Measurements from ENCODE around the gene C5orf15. TPM values are rescaled to one million over a fixed set of nuclear protein-coding genes. Genes with fewer than 3 reads are reported as not detected.

Gene C5orf15
- total and polyA plus RNA-seq, 8 donors: 2.9 to 77.8 (median 22.3) TPM

- 84 to 90% (median 88%) methylated on average over 5 of the region's 5 CpGs for WGBS, 5 donors
- intact Hi-C loops (cut with DNase I; ENCODE audit: low total_unique reads): loop anchor here (10.0 kb wide), 1 partner anchor 511 kb away; no protein-coding TSS in a partner anchor
- Histone ChIP-seq H3K36me3 (no peaks in the 10 kb centered on the region), H3K9me3 (no peaks in the 10 kb centered on the region), H3K27me3 (no peaks in the 10 kb centered on the region), H3K27ac (no peak overlapping the region), H3K4me1 (peaks cover 4 to 24% (median 14%) of the 10 kb centered on the region in 4 donors), H3K4me3 (no peak overlapping the region)
- no peak for TF ChIP-seq POLR2A (IDR thresholded peaks at IDR 0.05)
- no peak for TF ChIP-seq EP300 (IDR thresholded peaks at IDR 0.05)
- TF ChIP-seq, protein P1, sequence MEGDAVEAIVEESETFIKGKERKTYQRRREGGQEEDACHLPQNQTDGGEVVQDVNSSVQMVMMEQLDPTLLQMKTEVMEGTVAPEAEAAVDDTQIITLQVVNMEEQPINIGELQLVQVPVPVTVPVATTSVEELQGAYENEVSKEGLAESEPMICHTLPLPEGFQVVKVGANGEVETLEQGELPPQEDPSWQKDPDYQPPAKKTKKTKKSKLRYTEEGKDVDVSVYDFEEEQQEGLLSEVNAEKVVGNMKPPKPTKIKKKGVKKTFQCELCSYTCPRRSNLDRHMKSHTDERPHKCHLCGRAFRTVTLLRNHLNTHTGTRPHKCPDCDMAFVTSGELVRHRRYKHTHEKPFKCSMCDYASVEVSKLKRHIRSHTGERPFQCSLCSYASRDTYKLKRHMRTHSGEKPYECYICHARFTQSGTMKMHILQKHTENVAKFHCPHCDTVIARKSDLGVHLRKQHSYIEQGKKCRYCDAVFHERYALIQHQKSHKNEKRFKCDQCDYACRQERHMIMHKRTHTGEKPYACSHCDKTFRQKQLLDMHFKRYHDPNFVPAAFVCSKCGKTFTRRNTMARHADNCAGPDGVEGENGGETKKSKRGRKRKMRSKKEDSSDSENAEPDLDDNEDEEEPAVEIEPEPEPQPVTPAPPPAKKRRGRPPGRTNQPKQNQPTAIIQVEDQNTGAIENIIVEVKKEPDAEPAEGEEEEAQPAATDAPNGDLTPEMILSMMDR (IDR thresholded peaks at IDR 0.05): no peak
- no peak for TF ChIP-seq POLR2AphosphoS5 (IDR thresholded peaks at IDR 0.05)
- no peak for DNase-seq
Measured at GRCh38 chr5:133935667-133935940, 32.8 kb downstream of the C5orf15 start.

- 83 to 96% (median 90%) methylated on average over 5 of the region's 5 CpGs for WGBS, 5 donors
- intact Hi-C loops (cut with DNase I; ENCODE audit: low total_unique reads): loop anchor here (10.0 kb wide), 1 partner anchor 510 kb away; no protein-coding TSS in a partner anchor
- TF ChIP-seq, protein P1 (IDR thresholded peaks at IDR 0.05): no peak
- H3K4me3 ChIP-seq: no peak overlapping the region
- H3K27me3 ChIP-seq: no peaks in the 10 kb centered on the region
- DNase-seq: no peak
- no peak overlapping the region for H3K27ac ChIP-seq
- H3K36me3 ChIP-seq: no peaks in the 10 kb centered on the region
- peaks cover 4 to 29% (median 14%) of the 10 kb centered on the region in 4 donors for H3K4me1 ChIP-seq
- no peaks in the 10 kb centered on the region for H3K9me3 ChIP-seq
Measured at GRCh38 chr5:133934822-133935666, 33.4 kb downstream of the C5orf15 start.

GRCh38 chr5:133934311-133934710, 34.1 kb downstream of the C5orf15 start:
- H3K4me3 ChIP-seq: no peak overlapping the region
- H3K4me1 ChIP-seq: peaks cover 3 to 34% (median 14%) of the 10 kb centered on the region in 4 donors
- H3K27ac ChIP-seq: no peak overlapping the region
- no peaks in the 10 kb centered on the region for H3K9me3 ChIP-seq
- DNase-seq: no peak
- no peaks in the 10 kb centered on the region for H3K36me3 ChIP-seq
- no peaks in the 10 kb centered on the region for H3K27me3 ChIP-seq
- intact Hi-C loops (cut with DNase I; ENCODE audit: low total_unique reads): loop anchor here (10.0 kb wide), 1 partner anchor 510 kb away; no protein-coding TSS in a partner anchor
- WGBS, 5 donors: 61 to 75% (median 71%) methylated on average over 4 to 5 of the region's 5 CpGs
- no peak for TF ChIP-seq POLR2A (IDR thresholded peaks at IDR 0.05)
- TF ChIP-seq POLR2AphosphoS5 (IDR thresholded peaks at IDR 0.05): no peak
- TF ChIP-seq, protein P1 (IDR thresholded peaks at IDR 0.05): no peak
- TF ChIP-seq EP300 (IDR thresholded peaks at IDR 0.05): no peak

DNA sequence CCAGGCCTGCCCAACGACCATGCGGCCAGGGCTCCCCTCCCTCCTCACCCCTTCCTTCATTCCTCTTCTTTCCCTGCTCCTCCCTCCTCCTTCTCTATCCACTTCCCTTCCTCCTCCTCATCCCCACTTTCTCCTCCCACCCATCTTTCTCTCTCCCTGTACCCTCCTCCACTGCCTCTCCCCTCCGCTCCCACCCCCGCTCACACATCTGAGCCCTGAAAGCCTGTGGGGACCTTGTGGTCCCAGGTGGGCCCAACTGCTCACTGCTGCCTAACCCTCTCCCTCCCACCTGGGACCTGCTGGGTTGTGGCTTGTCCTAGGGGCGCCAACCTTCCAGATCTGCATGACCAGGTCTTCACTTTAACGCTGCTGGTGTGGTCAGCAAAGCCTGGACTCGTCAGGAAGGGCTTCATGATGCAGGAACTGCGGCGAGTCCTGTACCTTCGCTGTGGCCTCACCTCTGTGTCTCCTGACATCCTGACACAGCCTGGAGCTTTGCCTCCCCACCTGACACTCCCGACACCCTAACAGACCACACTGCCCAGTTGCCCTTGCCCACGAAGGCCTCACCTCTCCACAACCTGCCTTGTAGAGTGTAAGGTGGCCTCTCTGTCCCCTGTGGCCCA, 34.6 kb downstream of the C5orf15 start:
- Histone ChIP-seq H3K36me3 (no peaks in the 10 kb centered on the region), H3K4me3 (no peak overlapping the region), H3K9me3 (no peaks in the 10 kb centered on the region), H3K4me1 (peaks cover 0 to 34% (median 13%) of the 10 kb centered on the region in 4 donors), H3K27ac (no peak overlapping the region), H3K27me3 (no peaks in the 10 kb centered on the region)
- intact Hi-C loops (cut with DNase I; ENCODE audit: low total_unique reads): loop anchor here (10.0 kb wide), 1 partner anchor 509 kb away; no protein-coding TSS in a partner anchor
- DNase-seq: no peak
- TF ChIP-seq EP300 (IDR thresholded peaks at IDR 0.05) (no peak), POLR2AphosphoS5 (IDR thresholded peaks at IDR 0.05) (no peak), POLR2A (IDR thresholded peaks at IDR 0.05) (no peak)
- TF ChIP-seq, protein P1 (IDR thresholded peaks at IDR 0.05): no peak
- 81 to 82% (median 81%) methylated on average over 11 to 12 of the region's 12 CpGs for WGBS, 5 donors

All from stomach (tissue), 9 donors.